GM18951 (cell line): ENCODE data around the gene TRMT112.

Experiments used
- POLR2A ChIP-seq: IDR thresholded peaks from 4 replicates; pipeline ENCODE4 v1.6.1; 2011; ENCODE audit warnings: mild to moderate bottlenecking; ENCODE audit not compliant: insufficient read length, insufficient read depth; ENCODE audit errors: extremely low read depth
- in situ Hi-C: fragments of 300-500 bp; cut with MboI; formaldehyde crosslinking; loops from one replicate; pipeline ENCODE4 v1.12.0; 2022; ENCODE audit warnings: low sequenced_read_pairs, mixed read lengths, inconsistent platforms; ENCODE audit not compliant: unreplicated experiment

TRMT112 gene

GRCh38 chr11:64317325-64317960 lies at the start of gene TRMT112:
TSS of gene TRMT112 (minus strand) at chr11:64317559. CDS start at chr11:64317526, 33 bp downstream.
- in situ Hi-C loops = no loop called here
- TF ChIP-seq POLR2A = peak; percentile 84

DNA sequence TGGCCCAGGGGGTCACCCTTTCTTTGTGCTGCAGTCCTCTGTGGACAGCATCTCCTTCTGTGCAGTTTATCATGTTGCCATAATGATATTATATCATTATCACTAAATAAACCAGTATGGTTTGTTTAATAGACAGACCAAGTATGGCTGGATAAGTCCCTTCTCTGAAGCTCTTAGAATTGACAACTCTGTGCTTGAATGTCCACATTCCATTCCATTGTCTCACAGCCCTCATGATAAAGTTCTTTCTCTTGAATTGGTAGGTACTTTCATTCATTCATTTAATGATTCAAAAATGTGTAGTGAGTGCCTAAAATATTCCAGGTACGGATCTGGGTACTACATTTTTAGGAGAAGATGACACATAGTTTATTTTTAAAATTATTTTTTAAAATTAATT lies 49.4 kb upstream of the TRMT112 start:
- in situ Hi-C loops = no loop called here
- no peak for TF ChIP-seq POLR2A

GRCh38 chr11:64364911-64365310 lies 47.6 kb upstream of the TRMT112 start:
- in situ Hi-C loops = no loop called here

GRCh38 chr11:64364435-64364834 lies 47.1 kb upstream of the TRMT112 start:
- no peak for TF ChIP-seq POLR2A
- in situ Hi-C loops = no loop called here

More at GRCh38 chr11:64364911-64365310, 47.6 kb upstream of the TRMT112 start:
- TF ChIP-seq POLR2A = no peak

GRCh38 chr11:64362339-64362738 lies 45.0 kb upstream of the TRMT112 start:
- in situ Hi-C loops = no loop called here
- no peak for TF ChIP-seq POLR2A

DNA sequence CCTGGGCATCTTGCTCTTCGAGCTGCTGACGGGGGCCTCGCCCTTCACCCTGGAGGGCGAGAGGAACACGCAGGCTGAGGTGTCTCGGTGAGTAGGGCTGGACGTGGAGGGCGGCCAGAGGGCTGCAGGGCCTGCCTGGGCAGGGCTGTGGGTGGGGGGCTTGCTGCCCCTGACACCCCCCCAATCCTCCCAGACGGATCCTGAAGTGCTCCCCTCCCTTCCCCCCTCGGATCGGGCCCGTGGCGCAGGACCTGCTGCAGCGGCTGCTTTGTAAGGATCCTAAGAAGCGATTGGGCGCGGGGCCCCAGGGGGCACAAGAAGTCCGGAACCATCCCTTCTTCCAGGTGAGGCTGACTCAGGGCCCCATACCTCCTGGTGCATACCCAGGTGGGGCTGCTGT lies 44.3 kb upstream of the TRMT112 start:
- in situ Hi-C loops = no loop called here
- TF ChIP-seq POLR2A = no peak

DNA sequence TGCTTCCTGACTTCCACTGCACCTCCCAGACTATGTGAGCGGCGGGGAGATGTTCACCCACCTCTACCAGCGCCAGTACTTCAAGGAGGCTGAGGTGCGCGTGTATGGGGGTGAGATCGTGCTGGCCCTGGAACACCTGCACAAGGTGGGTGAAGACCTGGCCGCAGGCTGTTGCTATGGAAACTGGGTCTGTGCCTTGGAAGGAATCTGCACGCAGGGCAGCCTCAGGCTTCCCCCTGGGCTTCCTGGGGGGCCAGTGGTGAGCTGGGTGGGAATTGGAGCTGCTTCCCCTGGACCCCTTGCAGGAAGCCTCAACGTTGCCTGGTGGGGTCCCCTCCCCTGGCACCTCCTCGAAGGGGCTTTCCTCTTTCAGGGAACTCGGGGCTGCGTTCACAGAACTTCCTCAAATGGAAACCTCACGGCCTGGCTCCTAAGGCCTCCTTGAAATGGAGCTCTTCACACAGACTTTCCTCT lies 43.1 kb upstream of the TRMT112 start:
- no peak for TF ChIP-seq POLR2A
- in situ Hi-C loops = no loop called here

DNA sequence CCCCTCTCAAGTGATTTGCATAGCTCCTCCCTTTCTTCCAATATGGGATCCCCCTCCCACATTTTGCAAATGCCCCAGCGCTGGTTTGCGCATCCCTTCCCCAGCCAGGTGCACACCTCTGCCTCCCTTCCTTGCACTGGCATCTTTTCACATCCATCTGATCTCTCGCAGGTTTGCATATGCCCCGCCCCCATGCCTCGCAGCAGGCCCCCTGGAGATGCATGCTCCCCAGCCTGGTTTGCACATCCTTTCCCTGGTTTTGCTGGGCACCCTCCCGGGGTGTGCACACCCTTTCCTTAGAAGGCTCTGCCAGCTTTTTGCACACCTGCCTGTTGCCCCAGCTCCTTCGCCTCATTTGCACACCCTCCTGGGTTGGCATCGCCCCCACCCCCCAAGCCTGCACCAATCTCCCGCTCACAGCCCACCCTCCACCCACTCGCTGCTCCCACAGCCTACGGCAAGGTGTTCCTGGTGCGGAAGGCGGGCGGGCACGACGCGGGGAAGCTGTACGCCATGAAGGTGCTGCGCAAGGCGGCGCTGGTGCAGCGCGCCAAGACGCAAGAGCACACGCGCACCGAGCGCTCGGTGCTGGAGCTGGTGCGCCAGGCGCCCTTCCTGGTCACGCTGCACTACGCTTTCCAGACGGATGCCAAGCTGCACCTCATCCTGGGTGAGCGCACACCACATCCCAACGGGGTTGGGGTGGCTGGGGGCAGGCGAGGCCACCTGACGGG lies 42.5 kb upstream of the TRMT112 start:
- TF ChIP-seq POLR2A = no peak
- in situ Hi-C loops = no loop called here

- TF ChIP-seq POLR2A = peak; percentile 81
- in situ Hi-C loops = no loop called here
Measured at GRCh38 chr11:64358907-64359711, 41.8 kb upstream of the TRMT112 start, which contains the start of gene RPS6KA4. TSS of gene RPS6KA4 (plus strand) at chr11:64359162. CDS start at chr11:64359236, 74 bp downstream.

DNA sequence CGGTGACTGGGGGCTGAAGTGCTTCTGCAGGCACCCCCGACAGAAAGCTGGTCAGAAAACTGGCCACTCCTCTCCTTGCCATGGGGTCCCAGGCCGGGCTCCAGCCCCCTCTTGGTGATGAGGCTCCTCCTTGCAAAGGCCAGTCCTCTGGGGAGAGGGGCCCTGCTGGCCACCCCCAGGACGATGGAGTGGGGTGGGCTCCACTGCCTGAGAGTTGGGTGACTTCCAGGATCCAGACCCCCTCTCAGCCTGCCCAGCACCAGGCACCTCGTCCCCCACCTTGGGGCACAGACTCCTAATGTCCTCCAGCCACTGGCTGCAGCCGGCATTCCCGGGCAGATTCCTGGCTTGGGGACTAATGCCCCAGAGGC lies 41.2 kb upstream of the TRMT112 start:
- in situ Hi-C loops = no loop called here
- TF ChIP-seq POLR2A = no peak

DNA sequence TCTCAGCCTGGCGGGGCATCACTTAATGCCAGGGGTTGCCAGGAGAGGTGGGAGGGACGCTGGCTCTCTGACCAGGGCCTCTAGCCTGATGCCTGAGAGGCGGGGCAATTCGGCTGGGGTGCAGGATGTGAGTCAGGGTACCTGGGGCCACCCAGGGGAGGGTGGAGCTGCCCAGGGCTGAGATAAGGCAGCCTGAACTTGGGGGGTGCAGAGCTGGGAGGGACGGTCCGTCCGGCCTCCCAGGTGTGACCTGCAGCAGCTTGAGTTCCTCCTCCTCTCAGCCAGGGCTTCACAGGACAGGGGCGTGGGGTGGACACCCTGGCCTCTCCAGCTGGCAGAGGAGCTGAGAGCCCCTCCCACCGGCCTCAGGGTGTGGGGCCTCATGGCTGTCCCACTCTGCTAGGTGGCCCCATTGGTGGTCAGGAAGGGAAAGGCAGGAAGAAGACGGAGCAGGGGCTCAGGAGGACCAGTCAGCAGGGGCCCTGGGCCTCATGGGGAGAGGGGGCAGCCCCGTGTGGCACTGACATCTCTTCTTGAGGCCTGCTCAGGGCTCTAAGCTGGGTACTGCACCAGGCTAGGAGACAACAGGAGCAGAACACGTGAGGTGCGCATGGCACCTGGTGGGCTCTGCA lies 40.7 kb upstream of the TRMT112 start:
- in situ Hi-C loops = no loop called here
- no peak for TF ChIP-seq POLR2A

DNA sequence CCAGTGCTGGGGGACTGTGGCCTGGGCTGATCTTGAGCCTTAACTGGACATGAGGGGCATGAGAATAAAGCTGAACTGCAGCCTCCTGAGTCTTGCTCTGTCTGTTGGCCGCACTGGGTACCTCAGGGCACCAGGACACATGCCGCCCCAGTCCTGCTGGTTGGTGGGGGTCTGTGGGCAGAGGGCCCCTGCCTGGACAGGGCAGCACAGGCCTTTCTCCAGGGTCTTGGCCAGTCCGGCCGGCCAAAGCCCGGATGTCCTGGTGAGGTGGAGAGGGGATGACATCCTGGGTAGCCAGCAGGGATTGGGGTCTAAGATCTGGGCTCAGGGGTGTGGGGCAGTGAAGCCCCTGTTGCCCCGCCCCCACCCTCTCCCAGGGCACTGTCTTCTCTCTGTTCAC lies 40.1 kb upstream of the TRMT112 start:
- in situ Hi-C loops = no loop called here

More for the DNA sequence above, 40.1 kb upstream of the TRMT112 start:
- no peak for TF ChIP-seq POLR2A
